ENCODE data around the gene CCDC70. TPM values are rescaled to one million over a fixed set of nuclear protein-coding genes. Genes with fewer than 3 reads are reported as not detected.

Gene CCDC70
- total and polyA plus RNA-seq, 4 donors: 0.36 TPM; not detected in 3

DNA sequence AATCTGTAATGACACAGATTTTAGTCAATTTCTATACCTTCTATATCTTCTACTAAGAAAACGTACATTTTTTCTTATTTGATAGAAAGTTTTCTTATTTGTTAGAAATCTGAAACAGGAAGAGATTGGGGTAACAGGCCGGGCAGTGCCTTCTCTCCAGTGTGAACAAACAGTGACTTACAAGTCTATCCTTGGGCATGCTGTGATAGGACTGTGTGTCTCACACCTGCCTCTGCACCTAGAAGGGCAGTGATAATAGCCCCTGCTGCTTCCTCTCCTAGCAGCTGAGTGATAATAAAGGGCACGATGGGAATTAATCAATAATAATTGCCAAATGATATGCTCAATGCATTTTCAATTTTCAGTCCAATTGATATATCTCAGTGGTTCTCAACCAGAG lies 18.2 kb upstream of the CCDC70 start:
- Histone ChIP-seq H3K4me1 (ENCODE audit: control insufficient read depth in 4 of 4, insufficient read depth in 4 of 4, low read length in 3 of 4) (peaks cover 0 to 4% (median 1%) of the 10 kb centered on the region in 4 donors), H3K36me3 (ENCODE audit: control insufficient read depth in 4 of 4, insufficient read depth in 3 of 4, low read depth in 1 of 4, low read length in 3 of 4) (no peaks in the 10 kb centered on the region), H3K4me3 (ENCODE audit: low read depth in 1 of 3, low read length in 3 of 3) (no peak overlapping the region), H3K27ac (ENCODE audit: low read depth in 1 of 2, low read length in 2 of 2) (no peak overlapping the region), H3K27me3 (ENCODE audit: control insufficient read depth in 4 of 4, insufficient read depth in 4 of 4, low read length in 3 of 4) (no peaks in the 10 kb centered on the region), H3K9ac (ENCODE audit: low read depth in 1 of 2, low read length in 2 of 2) (no peak overlapping the region), H3K9me3 (ENCODE audit: control insufficient read depth in 4 of 4, low read length in 3 of 4) (no peaks in the 10 kb centered on the region)
- TF ChIP-seq JUND (IDR thresholded peaks at IDR 0.05): no peak
- no peak for TF ChIP-seq FOXA1 (IDR thresholded peaks at IDR 0.05)
- TF ChIP-seq, protein P1, sequence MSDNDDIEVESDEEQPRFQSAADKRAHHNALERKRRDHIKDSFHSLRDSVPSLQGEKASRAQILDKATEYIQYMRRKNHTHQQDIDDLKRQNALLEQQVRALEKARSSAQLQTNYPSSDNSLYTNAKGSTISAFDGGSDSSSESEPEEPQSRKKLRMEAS (IDR thresholded peaks at IDR 0.05): no peak
- TF ChIP-seq, protein P2, sequence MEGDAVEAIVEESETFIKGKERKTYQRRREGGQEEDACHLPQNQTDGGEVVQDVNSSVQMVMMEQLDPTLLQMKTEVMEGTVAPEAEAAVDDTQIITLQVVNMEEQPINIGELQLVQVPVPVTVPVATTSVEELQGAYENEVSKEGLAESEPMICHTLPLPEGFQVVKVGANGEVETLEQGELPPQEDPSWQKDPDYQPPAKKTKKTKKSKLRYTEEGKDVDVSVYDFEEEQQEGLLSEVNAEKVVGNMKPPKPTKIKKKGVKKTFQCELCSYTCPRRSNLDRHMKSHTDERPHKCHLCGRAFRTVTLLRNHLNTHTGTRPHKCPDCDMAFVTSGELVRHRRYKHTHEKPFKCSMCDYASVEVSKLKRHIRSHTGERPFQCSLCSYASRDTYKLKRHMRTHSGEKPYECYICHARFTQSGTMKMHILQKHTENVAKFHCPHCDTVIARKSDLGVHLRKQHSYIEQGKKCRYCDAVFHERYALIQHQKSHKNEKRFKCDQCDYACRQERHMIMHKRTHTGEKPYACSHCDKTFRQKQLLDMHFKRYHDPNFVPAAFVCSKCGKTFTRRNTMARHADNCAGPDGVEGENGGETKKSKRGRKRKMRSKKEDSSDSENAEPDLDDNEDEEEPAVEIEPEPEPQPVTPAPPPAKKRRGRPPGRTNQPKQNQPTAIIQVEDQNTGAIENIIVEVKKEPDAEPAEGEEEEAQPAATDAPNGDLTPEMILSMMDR (IDR thresholded peaks at IDR 0.05; ENCODE audit: low read depth, low read length, missing input control): no peak
- 76% methylated on average over 3 of the region's 3 CpGs for WGBS
- no peak for DNase-seq (ENCODE audit: low spot score)

DNA sequence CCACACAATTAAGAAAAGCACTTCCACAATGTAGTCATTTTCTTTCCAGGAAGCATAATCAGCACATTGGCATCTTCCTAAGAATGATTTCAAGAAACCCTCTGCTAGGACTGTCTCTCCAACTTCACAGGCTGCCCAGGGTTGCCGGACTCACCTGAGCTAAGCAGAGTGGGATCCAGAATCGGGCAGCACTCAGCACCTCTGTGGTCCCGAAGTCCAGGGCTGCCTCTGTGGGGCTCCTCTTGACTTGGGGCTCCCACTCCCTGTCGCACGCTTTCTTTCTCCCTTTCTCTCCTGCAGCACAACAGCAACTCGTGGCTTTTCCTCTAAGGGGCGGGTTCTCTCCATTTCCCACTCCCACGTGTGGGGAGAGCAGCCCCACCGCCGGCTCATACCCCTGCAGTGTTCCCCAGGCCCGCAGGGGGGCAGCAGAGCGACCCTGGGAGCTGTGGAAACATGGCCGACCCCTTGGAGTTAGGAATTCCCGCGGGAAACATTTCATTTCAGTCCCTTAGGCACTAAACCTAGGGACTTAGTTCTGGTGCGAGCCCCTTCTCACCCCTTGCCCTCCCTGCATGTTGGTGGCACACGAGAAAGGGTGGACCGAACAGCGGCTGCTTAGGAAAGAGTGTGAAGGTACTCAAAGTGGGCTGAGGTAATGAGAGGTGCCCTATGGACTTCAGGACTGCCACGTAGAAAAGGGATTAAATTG lies 16.8 kb upstream of the CCDC70 start, which contains the start of gene TMEM272:
TSS of gene TMEM272 (minus strand) at position 316 of the 712 bp plus-strand sequence. CDS start 6,647 bp downstream, outside the sequence.
- no peaks in the 10 kb centered on the region for H3K36me3 ChIP-seq (ENCODE audit: control insufficient read depth in 4 of 4, insufficient read depth in 3 of 4, low read depth in 1 of 4, low read length in 3 of 4)
- 28% methylated on average over 20 of the region's 20 CpGs for WGBS
- peaks cover 0 to 4% (median 1%) of the 10 kb centered on the region in 4 donors for H3K4me1 ChIP-seq (ENCODE audit: control insufficient read depth in 4 of 4, insufficient read depth in 4 of 4, low read length in 3 of 4)
- TF ChIP-seq, protein P1 (IDR thresholded peaks at IDR 0.05): no peak
- peak in 1 of 2 donors; percentile 38 for TF ChIP-seq JUND (IDR thresholded peaks at IDR 0.05)
- TF ChIP-seq EGR1 (IDR thresholded peaks at IDR 0.05; ENCODE audit: low read depth in 2 of 2): no peak
- TF ChIP-seq HNF4A (conservative IDR thresholded peaks at IDR 0.05): peak; percentile 85 to 89
- TF ChIP-seq HNF4G (IDR thresholded peaks at IDR 0.05): no peak
- peak; percentile 97 for TF ChIP-seq YY1 (IDR thresholded peaks at IDR 0.05)
- TF ChIP-seq NR2F2 (IDR thresholded peaks at IDR 0.05): no peak
- no peak for TF ChIP-seq SP1 (IDR thresholded peaks at IDR 0.05)
- TF ChIP-seq, protein P3, sequence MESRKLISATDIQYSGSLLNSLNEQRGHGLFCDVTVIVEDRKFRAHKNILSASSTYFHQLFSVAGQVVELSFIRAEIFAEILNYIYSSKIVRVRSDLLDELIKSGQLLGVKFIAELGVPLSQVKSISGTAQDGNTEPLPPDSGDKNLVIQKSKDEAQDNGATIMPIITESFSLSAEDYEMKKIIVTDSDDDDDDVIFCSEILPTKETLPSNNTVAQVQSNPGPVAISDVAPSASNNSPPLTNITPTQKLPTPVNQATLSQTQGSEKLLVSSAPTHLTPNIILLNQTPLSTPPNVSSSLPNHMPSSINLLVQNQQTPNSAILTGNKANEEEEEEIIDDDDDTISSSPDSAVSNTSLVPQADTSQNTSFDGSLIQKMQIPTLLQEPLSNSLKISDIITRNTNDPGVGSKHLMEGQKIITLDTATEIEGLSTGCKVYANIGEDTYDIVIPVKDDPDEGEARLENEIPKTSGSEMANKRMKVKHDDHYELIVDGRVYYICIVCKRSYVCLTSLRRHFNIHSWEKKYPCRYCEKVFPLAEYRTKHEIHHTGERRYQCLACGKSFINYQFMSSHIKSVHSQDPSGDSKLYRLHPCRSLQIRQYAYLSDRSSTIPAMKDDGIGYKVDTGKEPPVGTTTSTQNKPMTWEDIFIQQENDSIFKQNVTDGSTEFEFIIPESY (IDR thresholded peaks at IDR 0.05): no peak
- TF ChIP-seq TAF1 (conservative IDR thresholded peaks at IDR 0.05): no peak
- TF ChIP-seq GABPA (IDR thresholded peaks at IDR 0.05 in 1 of 2, conservative IDR thresholded peaks at IDR 0.05 in 1 of 2): no peak
- TF ChIP-seq FOXA2 (IDR thresholded peaks at IDR 0.05): no peak
- TF ChIP-seq, protein P4, sequence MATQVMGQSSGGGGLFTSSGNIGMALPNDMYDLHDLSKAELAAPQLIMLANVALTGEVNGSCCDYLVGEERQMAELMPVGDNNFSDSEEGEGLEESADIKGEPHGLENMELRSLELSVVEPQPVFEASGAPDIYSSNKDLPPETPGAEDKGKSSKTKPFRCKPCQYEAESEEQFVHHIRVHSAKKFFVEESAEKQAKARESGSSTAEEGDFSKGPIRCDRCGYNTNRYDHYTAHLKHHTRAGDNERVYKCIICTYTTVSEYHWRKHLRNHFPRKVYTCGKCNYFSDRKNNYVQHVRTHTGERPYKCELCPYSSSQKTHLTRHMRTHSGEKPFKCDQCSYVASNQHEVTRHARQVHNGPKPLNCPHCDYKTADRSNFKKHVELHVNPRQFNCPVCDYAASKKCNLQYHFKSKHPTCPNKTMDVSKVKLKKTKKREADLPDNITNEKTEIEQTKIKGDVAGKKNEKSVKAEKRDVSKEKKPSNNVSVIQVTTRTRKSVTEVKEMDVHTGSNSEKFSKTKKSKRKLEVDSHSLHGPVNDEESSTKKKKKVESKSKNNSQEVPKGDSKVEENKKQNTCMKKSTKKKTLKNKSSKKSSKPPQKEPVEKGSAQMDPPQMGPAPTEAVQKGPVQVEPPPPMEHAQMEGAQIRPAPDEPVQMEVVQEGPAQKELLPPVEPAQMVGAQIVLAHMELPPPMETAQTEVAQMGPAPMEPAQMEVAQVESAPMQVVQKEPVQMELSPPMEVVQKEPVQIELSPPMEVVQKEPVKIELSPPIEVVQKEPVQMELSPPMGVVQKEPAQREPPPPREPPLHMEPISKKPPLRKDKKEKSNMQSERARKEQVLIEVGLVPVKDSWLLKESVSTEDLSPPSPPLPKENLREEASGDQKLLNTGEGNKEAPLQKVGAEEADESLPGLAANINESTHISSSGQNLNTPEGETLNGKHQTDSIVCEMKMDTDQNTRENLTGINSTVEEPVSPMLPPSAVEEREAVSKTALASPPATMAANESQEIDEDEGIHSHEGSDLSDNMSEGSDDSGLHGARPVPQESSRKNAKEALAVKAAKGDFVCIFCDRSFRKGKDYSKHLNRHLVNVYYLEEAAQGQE (IDR thresholded peaks at IDR 0.05): peak; percentile 51
- TF ChIP-seq, protein P2 (IDR thresholded peaks at IDR 0.05; ENCODE audit: low read depth, low read length, missing input control): peak; percentile 85
- peak in 1 of 2 donors; percentile 18 for TF ChIP-seq RXRA (IDR thresholded peaks at IDR 0.05)
- TF ChIP-seq, protein P5, sequence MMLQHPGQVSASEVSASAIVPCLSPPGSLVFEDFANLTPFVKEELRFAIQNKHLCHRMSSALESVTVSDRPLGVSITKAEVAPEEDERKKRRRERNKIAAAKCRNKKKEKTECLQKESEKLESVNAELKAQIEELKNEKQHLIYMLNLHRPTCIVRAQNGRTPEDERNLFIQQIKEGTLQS (IDR thresholded peaks at IDR 0.05): no peak
- no peak for TF ChIP-seq FOXA1 (IDR thresholded peaks at IDR 0.05)
- peak; percentile 74 to 81 for TF ChIP-seq RAD21 (IDR thresholded peaks at IDR 0.05)
- peak within 1 kb of the TSS; percentile 48 to 52 for H3K27ac ChIP-seq (ENCODE audit: low read depth in 1 of 2, low read length in 2 of 2)
- no peaks in the 10 kb centered on the region for H3K9me3 ChIP-seq (ENCODE audit: control insufficient read depth in 4 of 4, low read length in 3 of 4)
- peak within 1 kb of the TSS in 1 of 2 donors; percentile 2 for H3K9ac ChIP-seq (ENCODE audit: low read depth in 1 of 2, low read length in 2 of 2)
- H3K27me3 ChIP-seq (ENCODE audit: control insufficient read depth in 4 of 4, insufficient read depth in 4 of 4, low read length in 3 of 4): no peaks in the 10 kb centered on the region
- peak within 1 kb of the TSS; percentile 33 to 56 (median 49) for H3K4me3 ChIP-seq (ENCODE audit: low read depth in 1 of 3, low read length in 3 of 3)
- peak; percentile 72 for DNase-seq (ENCODE audit: low spot score)

All from liver (tissue), 9 donors.